ENCODE results near the gene NANOS1.
A peak's percentile ranks its signal among the peaks of the same experiment; 100 is the strongest.

The NANOS1 gene

GRCh38 chr10:119029613-119030420 lies at the start of gene NANOS1:
TSS of gene NANOS1 (plus strand) at chr10:119029714. CDS start at chr10:119029802, 88 bp downstream.
- no peak for DNase-seq

GRCh38 chr10:118980135-118980865 lies 49.2 kb upstream of the NANOS1 start:
- DNase-seq: peak; percentile 31

GRCh38 chr10:118980870-118981269 lies 48.6 kb upstream of the NANOS1 start:
- peak; percentile 20 for DNase-seq

GRCh38 chr10:118981946-118982345 lies 47.6 kb upstream of the NANOS1 start:
- DNase-seq: no peak

- DNase-seq: no peak
These were observed 47.1 kb upstream of the NANOS1 start for GRCh38 chr10:118982366-118982765.

GRCh38 chr10:118983263-118983662 lies 46.3 kb upstream of the NANOS1 start:
- no peak for DNase-seq

GRCh38 chr10:118985576-118985975 lies 43.9 kb upstream of the NANOS1 start:
- no peak for DNase-seq

GRCh38 chr10:118986815-118987790 lies 42.4 kb upstream of the NANOS1 start:
- no peak for DNase-seq

- no peak for DNase-seq
These were observed 39.2 kb upstream of the NANOS1 start for GRCh38 chr10:118990326-118990725.

GRCh38 chr10:118992496-118992895 lies 37.0 kb upstream of the NANOS1 start:
- no peak for DNase-seq

- no peak for DNase-seq
These were observed 36.3 kb upstream of the NANOS1 start for GRCh38 chr10:118993214-118993613.

- DNase-seq: no peak
These were observed 35.2 kb upstream of the NANOS1 start for GRCh38 chr10:118994321-118994720.

GRCh38 chr10:118995739-118996138 lies 33.8 kb upstream of the NANOS1 start:
- DNase-seq: no peak

GRCh38 chr10:118997379-118997778 lies 32.1 kb upstream of the NANOS1 start:
- DNase-seq: no peak

- DNase-seq: no peak
These were observed 31.3 kb upstream of the NANOS1 start for GRCh38 chr10:118998183-118998582.

GRCh38 chr10:119001717-119002500 lies 27.6 kb upstream of the NANOS1 start:
- no peak for DNase-seq

- no peak for DNase-seq
These were observed 25.8 kb upstream of the NANOS1 start for GRCh38 chr10:119003572-119004289.

GRCh38 chr10:119005362-119006043 lies 24.0 kb upstream of the NANOS1 start:
- DNase-seq: no peak

- DNase-seq: no peak
These were observed 22.9 kb upstream of the NANOS1 start for GRCh38 chr10:119006451-119007210.

- DNase-seq: peak; percentile 49
These were observed 22.3 kb upstream of the NANOS1 start for GRCh38 chr10:119007211-119007574.
